HUES6 (cell line): ENCODE results near the gene ZSCAN26.

Source experiments
- H3K27ac ChIP-seq: 2 replicates; pipeline ENCODE4 v1.7.0; 2013; ENCODE audit warnings: low read depth, mild to moderate bottlenecking, low read length, inconsistent platforms
- H3K27me3 ChIP-seq: 2 replicates; pipeline ENCODE4 v1.6.1; 2013; ENCODE audit warnings: low read length; ENCODE audit not compliant: control insufficient read depth, insufficient read depth
- H3K36me3 ChIP-seq: 2 replicates; pipeline ENCODE4 v1.6.1; 2013; ENCODE audit warnings: low read length; ENCODE audit not compliant: control insufficient read depth, insufficient read depth
- H3K4me1 ChIP-seq: 2 replicates; pipeline ENCODE4 v1.6.1; 2013; ENCODE audit warnings: low read length; ENCODE audit not compliant: control insufficient read depth, insufficient read depth
- H3K4me3 ChIP-seq: 2 replicates; pipeline ENCODE4 v1.5.1; 2013; ENCODE audit warnings: low read depth, low read length
- H3K9ac ChIP-seq: one replicate; pipeline ENCODE4 v1.6.1; 2013; ENCODE audit warnings: mild to moderate bottlenecking, low read length
- H3K9me3 ChIP-seq: 2 replicates; pipeline ENCODE4 v1.6.1; 2013; ENCODE audit warnings: low read depth, low read length; ENCODE audit not compliant: control insufficient read depth, insufficient read depth

Gene ZSCAN26

DNA sequence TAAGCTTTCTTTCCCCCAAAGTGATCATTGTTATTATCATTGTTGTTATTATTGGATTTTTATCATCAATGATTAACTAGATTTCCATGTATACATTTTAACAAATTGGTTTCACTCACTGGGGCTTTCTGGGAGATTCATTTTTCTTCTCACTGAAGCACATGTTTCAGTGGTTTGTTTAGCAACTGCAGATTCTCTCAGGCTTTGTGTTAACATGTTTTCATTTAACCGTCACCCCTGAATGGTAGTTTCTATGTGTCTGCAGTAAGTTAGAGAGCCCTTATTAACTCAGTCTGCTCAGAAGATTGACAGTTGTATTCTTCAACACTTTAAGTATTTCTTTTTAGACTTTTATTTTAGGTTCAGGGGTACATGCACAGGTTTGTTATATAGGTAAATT, 27.3 kb upstream of the ZSCAN26 start:
- Histone ChIP-seq H3K4me3 (no peak overlapping the region), H3K36me3 (peaks cover 17% of the 10 kb centered on the region), H3K9ac (no peak overlapping the region), H3K4me1 (peaks cover 6% of the 10 kb centered on the region; the same call in 1 of the 2 replicates), H3K27me3 (no peaks in the 10 kb centered on the region), H3K9me3 (no peaks in the 10 kb centered on the region), H3K27ac (no peak overlapping the region)

DNA sequence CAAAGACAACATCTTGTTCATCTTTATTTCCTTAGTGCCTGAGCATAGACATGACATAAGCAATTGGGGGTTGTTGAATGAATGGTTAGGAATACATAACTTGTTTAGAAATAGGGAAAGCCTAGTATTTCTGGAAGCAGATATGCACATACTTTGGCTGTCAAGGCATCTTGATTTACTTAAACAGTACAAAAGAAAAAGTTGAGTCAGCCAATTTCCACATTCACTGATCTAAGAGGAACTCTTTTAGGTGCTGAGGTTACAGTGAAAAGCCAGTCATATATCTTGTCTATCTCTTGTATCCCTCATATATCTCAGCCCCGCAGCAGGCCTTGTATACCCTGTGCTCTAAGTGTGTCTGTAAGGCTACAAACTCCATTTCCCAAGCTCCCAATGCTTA, 26.5 kb upstream of the ZSCAN26 start:
- H3K27ac ChIP-seq: no peak overlapping the region
- no peaks in the 10 kb centered on the region for H3K9me3 ChIP-seq
- H3K27me3 ChIP-seq: no peaks in the 10 kb centered on the region
- peaks cover 26% of the 10 kb centered on the region for H3K36me3 ChIP-seq
- no peak overlapping the region for H3K4me3 ChIP-seq
- peaks cover 6% of the 10 kb centered on the region; the same call in 1 of the 2 replicates for H3K4me1 ChIP-seq
- H3K9ac ChIP-seq: no peak overlapping the region

- no peak overlapping the region for H3K27ac ChIP-seq
- no peaks in the 10 kb centered on the region for H3K9me3 ChIP-seq
- H3K36me3 ChIP-seq: peaks cover 43% of the 10 kb centered on the region
These were observed 23.0 kb upstream of the ZSCAN26 start for GRCh38 chr6:28243946-28244345.

GRCh38 chr6:28245206-28245941, 21.6 kb upstream of the ZSCAN26 start:
- no peaks in the 10 kb centered on the region for H3K27me3 ChIP-seq
- no peak overlapping the region for H3K4me3 ChIP-seq
- no peaks in the 10 kb centered on the region for H3K9me3 ChIP-seq
- no peak overlapping the region for H3K27ac ChIP-seq
- peaks cover 43% of the 10 kb centered on the region for H3K36me3 ChIP-seq
- H3K4me1 ChIP-seq: no peaks in the 10 kb centered on the region
- no peak overlapping the region for H3K9ac ChIP-seq

More at GRCh38 chr6:28243946-28244345, 23.0 kb upstream of the ZSCAN26 start:
- Histone ChIP-seq H3K27me3 (no peaks in the 10 kb centered on the region), H3K4me3 (no peak overlapping the region), H3K9ac (no peak overlapping the region), H3K4me1 (no peaks in the 10 kb centered on the region)

DNA sequence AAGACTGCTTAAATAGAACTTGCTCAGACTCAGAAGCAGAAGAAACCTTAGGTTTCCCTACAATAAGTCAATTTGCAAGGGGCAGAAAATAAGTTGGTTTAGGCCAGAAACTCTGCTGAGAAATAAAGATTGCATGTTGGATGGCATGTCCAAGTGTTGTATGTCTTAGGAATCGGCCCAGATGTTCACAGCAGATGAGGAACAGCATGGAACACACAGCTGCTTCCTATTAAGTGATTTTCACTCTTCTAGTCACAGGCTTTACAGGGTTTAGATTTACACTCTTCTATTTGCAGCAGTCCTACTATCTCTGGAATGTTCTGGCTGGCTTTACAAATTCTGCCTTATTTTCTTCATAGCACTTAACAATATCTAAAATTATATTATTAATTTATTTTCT, 18.0 kb upstream of the ZSCAN26 start:
- Histone ChIP-seq H3K27ac (no peak overlapping the region), H3K4me1 (peaks cover 11% of the 10 kb centered on the region; the same call in 1 of the 2 replicates), H3K27me3 (no peaks in the 10 kb centered on the region), H3K36me3 (peaks cover 40% of the 10 kb centered on the region), H3K4me3 (no peak overlapping the region), H3K9me3 (no peaks in the 10 kb centered on the region), H3K9ac (no peak overlapping the region)

- Histone ChIP-seq H3K27ac (no peak overlapping the region), H3K4me3 (peak overlapping the region; percentile 79), H3K36me3 (peaks cover 22% of the 10 kb centered on the region), H3K27me3 (no peaks in the 10 kb centered on the region), H3K9ac (no peak overlapping the region), H3K4me1 (peaks cover 11% of the 10 kb centered on the region; the same call in 1 of the 2 replicates), H3K9me3 (no peaks in the 10 kb centered on the region)
These were observed 16.2 kb upstream of the ZSCAN26 start for GRCh38 chr6:28250747-28251146.

DNA sequence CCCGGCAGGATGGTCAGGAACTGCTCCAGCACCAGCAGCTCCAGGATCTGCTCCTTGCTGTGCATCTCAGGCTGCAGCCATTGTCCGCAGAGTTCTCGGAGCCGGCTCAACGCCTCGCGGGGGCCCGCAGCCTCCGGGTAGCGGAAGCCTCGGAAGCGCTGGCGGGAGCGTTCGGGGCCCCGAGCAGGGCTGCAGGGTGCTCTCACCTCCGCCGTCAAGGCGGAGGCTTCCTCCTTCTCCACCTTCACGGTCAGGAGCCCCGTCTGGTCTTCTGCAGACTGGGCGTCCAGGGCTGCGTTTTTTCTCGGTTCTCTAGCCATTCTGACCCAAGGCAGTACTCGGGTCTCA, 15.3 kb upstream of the ZSCAN26 start:
- Histone ChIP-seq H3K27me3 (no peaks in the 10 kb centered on the region), H3K9me3 (no peaks in the 10 kb centered on the region), H3K36me3 (peaks cover 13% of the 10 kb centered on the region), H3K4me1 (peaks cover 11% of the 10 kb centered on the region; the same call in 1 of the 2 replicates), H3K27ac (no peak overlapping the region; the same call in 1 of the 2 replicates), H3K4me3 (peak overlapping the region; percentile 79), H3K9ac (peak overlapping the region; percentile 74)

- Histone ChIP-seq H3K36me3 (peaks cover 10% of the 10 kb centered on the region; the same call in 1 of the 2 replicates), H3K4me1 (peaks cover 11% of the 10 kb centered on the region; the same call in 1 of the 2 replicates), H3K9ac (peak within 1 kb of the TSS; percentile 74), H3K4me3 (peak within 1 kb of the TSS; percentile 79), H3K27me3 (no peaks in the 10 kb centered on the region), H3K9me3 (no peaks in the 10 kb centered on the region), H3K27ac (no peak within 1 kb of the TSS; the same call in 1 of the 2 replicates)
These were observed 14.7 kb upstream of the ZSCAN26 start, which contains the start of gene ZKSCAN4 for GRCh38 chr6:28252009-28252975. Gene ZKSCAN4, minus strand, starts transcription at chr6:28252269. Its CDS starts 289 bp downstream, at chr6:28251980.

- no peaks in the 10 kb centered on the region for H3K36me3 ChIP-seq
- H3K27me3 ChIP-seq: peaks cover 7% of the 10 kb centered on the region
- H3K4me1 ChIP-seq: peaks cover 11% of the 10 kb centered on the region; the same call in 1 of the 2 replicates
- H3K9ac ChIP-seq: no peak overlapping the region
- no peak overlapping the region for H3K27ac ChIP-seq
- H3K4me3 ChIP-seq: no peak overlapping the region
- H3K9me3 ChIP-seq: no peaks in the 10 kb centered on the region
These were observed 12.8 kb upstream of the ZSCAN26 start for GRCh38 chr6:28254121-28254519.

- Histone ChIP-seq H3K9ac (no peak overlapping the region), H3K4me3 (no peak overlapping the region), H3K36me3 (no peaks in the 10 kb centered on the region), H3K27ac (no peak overlapping the region), H3K27me3 (peaks cover 12% of the 10 kb centered on the region), H3K9me3 (no peaks in the 10 kb centered on the region), H3K4me1 (peaks cover 5% of the 10 kb centered on the region; the same call in 1 of the 2 replicates)
These were observed 9.9 kb upstream of the ZSCAN26 start for GRCh38 chr6:28257042-28257441.
